NAMALWA (cell line): Measurements from ENCODE around the gene WDR1.

Experiments used
- DNase-seq: peaks from one replicate; pipeline ENCODE4 v3.0.0-alpha.2; 2015; ENCODE audit warnings: low spot score

The WDR1 gene

GRCh38 chr4:10114147-10114546 is 2.5 kb downstream of the WDR1 start:
- DNase-seq, result no peak

GRCh38 chr4:10113362-10114047 is 3.1 kb downstream of the WDR1 start:
- DNase-seq, result no peak

- DNase-seq, result no peak
Observed at GRCh38 chr4:10112658-10113284, 3.8 kb downstream of the WDR1 start.

GRCh38 chr4:10111067-10111801 is 5.4 kb downstream of the WDR1 start:
- no peak for DNase-seq

GRCh38 chr4:10109995-10110670 is 6.5 kb downstream of the WDR1 start:
- DNase-seq, result no peak

- no peak for DNase-seq
Observed at GRCh38 chr4:10108818-10109783, 7.5 kb downstream of the WDR1 start.

- DNase-seq, result no peak
Observed at GRCh38 chr4:10108391-10108790, 8.2 kb downstream of the WDR1 start.

- DNase-seq, result no peak
Observed at GRCh38 chr4:10107111-10108091, 9.2 kb downstream of the WDR1 start.

- no peak for DNase-seq
Observed at GRCh38 chr4:10106421-10107039, 10.1 kb downstream of the WDR1 start.

GRCh38 chr4:10105920-10106319 is 10.7 kb downstream of the WDR1 start:
- no peak for DNase-seq

GRCh38 chr4:10105421-10105820 is 11.2 kb downstream of the WDR1 start:
- DNase-seq, result no peak

- DNase-seq, result no peak
Observed at GRCh38 chr4:10104991-10105276, 11.7 kb downstream of the WDR1 start.

- no peak for DNase-seq
Observed at GRCh38 chr4:10104211-10104990, 12.2 kb downstream of the WDR1 start.

- no peak for DNase-seq
Observed at GRCh38 chr4:10102474-10103332, 13.9 kb downstream of the WDR1 start.

- no peak for DNase-seq
Observed at GRCh38 chr4:10101671-10102473, 14.7 kb downstream of the WDR1 start.

GRCh38 chr4:10100734-10101216 is 15.8 kb downstream of the WDR1 start:
- DNase-seq, result no peak
